Left hindlimb (tissue), 1 donor: ENCODE data around the gene GFPT2.
A peak's percentile ranks its signal among the peaks of the same experiment; 100 is the strongest.

Source experiments
- DNase-seq: peaks from one replicate; pipeline ENCODE4 v3.0.0-alpha.2; 2018

GFPT2 gene

DNA sequence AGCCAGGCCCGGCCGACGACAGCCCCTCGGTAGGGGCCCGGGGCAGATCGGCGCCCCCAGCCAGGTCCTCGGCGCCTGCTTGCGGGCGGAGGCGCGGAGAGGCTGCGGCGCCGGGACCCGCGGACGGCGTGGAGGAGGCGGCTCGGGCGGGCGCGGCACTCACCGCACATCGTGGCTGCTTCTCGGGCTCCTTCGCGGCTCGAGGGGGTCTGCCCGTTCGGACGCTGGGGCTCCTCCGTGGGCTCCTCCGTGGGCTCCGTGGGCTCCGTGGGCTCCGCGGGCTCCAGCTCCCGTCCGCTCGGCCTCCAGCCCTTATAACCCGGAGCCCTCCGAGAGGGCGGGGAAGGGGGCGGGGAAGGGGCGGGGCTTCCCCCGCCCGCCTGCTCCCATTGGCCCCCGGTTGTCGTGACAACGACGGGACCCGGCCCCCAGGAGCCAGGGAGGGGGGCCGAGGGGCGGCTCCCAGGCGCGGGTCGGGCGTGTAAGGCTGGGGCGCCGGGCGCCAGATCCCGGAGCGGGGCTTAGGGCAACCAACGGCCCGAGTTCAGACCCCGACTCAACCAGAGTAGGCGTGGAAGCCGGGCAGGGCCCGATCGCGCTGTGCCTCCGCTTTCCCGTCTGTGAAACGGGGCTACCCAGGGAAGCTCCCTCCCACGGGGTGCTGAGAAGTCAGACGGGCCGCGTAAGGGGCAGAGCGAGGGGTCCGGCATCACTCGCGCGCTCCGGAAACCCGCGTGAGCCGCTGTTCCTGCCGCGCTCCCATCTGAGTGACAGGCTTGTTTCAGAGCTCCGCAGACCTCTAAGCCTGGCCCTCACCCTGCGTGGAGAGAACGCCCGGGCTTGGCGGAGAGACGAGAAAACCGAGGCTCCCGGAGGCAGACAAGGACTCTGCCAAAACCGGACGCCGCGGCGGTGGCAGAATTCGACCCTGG lies at the start of gene GFPT2:
TSS of gene GFPT2 (minus strand) at position 289 of the 932 bp plus-strand sequence. CDS start at position 170, 119 bp downstream.
- peak; percentile 92 for DNase-seq

DNA sequence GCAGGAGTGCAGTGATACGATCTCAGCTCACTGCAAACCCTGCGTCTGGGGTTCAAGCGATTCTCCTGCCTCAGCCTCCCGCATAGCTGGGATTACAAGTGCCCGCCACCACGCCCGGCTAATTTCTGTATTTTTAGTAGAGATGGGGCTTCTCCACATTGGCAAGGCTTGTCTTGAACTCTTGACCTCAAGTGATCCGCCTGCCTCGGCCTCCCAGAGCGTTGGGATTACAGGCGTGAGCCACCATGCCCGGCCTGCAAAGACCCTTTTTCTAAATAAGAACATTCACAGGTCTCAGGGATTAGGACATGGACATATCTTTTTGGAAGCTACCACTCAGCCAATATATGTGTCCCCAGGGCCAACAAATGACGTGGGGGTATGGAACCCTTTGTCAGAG lies 49.6 kb upstream of the GFPT2 start:
- DNase-seq, result no peak

DNA sequence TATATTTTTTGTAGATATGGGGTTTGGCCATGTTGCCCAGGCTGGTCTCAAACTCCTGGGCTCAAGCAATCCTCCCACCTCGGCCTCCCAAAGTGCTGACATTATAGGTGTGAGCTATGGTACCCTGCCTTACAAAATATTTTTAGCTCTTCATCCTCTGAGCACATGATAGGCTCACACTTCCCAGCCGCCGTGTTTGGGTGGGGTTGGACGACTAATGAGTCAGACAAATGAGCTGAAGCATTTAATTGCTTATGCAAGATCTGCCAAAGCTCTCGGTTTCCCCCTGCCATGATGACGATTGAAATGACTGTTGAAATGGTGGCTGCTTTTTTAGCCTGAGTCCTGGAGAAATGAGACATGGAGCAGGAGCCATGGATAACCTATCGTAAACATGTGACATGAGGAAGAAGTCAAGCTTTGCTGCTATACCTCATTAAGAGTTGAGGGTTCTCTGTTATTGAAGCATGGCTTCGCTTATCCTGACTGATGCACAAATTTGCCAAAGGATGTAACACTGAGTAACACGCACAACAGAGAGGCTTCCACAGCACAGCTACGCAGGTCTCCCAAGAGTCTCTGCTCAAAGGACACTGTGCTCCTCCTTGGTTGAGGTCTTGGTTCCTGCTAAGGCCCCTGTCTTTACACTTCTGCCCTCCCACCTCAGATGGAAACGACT lies 48.2 kb upstream of the GFPT2 start:
- no peak for DNase-seq

DNA sequence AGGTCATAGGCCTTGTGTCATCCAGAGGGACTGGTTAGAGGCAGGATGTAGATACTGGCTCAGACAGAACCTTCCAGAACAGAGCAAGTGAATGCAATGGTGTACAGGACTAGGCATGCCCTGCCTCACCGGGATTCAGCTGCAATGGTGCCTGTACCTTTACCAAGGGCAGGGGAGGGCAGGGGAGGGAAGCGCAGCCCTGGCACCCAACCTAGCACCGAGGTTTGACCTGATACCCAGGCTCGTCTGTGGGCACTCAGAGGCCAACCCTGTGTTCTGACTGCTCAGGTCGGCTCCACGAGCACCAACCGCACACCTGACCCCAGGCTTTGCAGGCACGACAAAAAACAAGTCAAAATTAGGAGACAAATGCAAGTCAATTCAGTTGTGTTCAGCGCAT lies 47.3 kb upstream of the GFPT2 start:
- DNase-seq, result no peak

DNA sequence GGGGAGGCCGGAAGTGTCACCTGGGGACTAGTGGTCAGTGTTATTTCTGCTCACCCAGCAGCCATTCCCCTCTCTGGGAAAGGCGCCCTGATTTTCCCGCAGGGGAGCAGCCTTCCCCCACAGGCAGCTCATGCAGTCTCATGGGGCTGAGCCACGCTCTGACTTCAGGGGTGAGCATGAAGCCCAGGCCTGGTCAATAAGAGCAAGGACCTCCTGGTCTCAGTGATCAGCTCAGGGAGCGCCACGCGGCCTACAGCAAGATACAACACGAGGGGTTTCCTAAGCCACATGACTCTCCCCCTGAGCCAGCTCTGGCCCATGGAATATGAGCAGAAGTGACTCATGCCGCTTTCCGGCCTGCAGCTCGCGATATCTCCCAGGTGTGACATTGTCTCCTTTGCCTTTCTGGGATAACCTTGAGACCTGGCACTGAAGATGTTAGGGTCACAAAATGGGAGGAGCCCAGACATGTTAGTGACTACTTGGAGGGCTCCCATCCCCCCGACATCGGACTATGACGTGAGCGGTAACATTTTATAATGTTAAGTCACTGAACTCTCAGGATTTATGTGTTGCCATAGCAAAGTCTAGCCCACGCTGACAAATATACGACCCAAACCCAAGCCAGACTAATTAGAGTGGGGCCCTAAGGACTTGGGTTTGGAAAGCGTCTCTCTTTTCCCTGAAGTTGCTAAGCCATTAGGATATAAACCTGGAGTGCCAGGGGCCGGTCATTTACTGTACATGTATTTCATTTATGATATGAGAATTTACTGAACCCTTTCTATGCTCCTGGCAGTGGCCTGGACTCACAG lies 46.5 kb upstream of the GFPT2 start:
- DNase-seq, result peak; percentile 58

DNA sequence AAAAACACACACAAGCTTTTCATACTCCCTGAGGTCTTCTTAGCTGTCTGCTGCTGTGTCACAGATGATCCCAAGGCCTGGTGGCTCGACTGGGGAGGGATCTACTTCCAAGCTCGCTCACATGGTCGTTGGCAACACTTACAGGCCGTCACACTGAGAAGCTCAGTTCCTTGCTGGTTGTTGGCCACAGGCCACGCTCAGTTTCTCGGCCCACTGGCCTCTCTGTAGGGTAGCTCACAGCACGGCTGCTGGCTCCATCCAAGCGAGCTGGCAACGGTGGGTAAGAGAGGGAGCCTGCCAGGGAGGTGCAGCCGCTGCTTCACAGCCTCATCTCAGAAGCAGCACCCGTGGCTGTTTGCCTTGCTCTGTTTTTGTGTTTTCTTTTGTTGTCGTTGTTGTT lies 43.8 kb upstream of the GFPT2 start:
- no peak for DNase-seq

DNA sequence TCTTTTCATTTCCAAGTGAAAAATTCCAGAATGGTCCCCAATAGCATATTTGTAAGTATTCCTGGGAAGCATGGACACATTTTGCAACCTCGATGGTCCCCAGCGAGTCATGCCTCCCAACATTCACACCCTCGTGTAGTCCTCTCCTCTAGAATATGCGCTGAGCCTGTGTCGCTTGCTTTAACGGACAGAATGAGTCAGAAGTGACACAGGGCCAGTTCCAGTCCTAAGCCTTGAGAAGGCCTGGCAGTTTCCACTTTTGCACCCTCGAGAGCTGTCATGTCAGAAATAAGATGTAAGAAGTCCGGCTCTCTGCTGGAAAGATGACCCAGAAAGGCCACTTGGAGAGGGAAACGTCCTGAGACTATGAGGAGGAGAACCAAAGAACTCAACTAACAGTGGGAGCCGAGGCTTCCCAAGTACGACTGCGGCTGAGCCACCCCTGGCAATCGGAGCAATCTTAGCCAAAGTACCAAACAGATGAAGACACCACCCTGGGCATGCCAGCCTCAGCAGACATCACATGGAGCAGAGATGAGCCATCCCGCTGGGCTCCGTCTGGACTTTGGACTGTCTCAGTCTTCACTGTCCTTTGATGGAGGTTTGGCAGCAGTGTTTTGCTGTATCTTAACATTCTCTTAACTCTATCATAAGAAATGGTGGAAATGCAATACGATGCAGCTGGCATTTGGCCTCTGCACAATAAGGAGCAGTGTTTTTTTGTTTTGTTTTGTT lies 42.6 kb upstream of the GFPT2 start:
- DNase-seq, result no peak

DNA sequence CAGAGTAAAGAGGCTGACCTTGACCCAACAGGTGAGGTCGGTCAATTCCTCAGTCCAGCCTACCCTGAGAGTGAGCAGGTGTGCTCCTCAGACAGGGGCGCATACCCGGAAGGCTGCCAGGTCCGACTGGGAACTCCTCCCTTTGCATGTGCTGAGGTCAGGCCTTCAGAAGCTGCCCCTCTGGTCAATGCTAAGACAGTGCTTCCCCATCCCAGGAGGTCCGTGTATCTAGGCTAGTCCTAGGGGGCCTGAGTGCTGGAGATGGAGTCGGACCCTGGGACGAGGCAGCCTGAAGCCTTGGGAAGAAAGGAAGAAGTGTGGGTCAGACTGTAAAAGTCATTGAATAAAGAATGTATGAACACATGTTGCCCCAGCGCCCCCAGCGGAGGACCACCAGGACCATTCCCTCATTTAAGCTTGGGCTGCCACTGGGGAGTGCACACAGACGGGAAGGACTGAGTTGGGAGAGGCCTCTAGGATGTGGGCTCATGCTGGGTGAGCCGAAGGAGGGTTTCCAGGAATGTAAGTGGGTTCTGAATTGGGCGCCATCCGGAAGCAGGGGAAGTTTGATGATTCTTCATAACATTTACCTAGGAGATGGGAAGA lies 41.0 kb upstream of the GFPT2 start:
- DNase-seq, result no peak

DNA sequence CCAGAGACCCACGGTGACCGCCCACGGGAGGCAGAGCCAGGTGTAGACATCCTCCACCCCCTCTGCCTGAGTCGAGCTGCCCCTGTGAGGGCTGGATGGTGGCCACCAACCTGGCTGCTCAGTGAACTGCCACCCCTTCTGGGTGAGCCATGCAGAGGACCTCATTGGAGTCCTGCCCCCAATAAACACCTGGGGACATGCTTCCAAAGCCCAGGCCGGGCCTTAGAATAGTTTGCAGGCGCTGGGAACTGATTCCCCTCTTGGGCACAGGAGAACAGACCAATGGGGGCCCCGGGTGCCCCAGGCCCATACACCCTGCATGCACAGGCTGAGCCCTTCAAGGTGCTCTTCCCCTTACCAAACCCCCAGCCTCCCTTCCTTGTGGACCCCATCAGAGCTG lies 38.1 kb upstream of the GFPT2 start:
- DNase-seq, result no peak

DNA sequence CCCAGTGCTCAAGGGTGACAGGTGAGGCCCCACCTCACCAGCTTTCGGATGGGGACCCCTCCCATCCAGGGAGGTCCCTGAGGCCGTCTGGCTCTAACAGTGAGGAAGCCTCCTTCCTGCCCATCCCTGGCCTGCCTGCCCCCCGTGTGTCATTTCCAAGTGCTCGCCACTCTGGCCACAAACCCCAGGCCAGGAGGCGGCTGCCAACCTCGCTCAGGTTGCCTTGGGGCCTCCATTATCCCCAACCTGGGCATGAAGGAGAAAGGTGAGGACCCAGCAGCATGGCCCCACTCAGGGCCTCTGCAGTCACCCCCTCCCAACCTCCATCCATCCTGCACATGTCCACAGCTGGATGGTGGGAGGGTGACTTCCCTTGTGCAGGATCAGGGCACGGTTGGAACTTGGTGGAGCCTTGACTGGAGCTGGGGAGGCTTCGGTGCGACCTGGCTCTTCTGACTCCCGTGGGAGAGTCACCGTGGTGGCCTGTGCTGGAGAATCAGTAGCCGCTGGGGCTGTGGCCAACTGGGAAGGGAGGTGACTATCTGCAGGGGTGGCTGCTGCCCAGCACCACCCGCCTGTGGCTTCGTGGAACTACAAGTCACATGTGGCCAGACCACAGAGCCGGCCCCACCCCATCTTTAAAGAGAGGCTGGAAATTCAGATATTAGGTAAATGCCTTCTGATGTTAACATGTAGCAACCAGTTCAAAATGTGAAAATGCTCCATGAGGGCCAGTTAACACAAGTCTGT lies 37.5 kb upstream of the GFPT2 start:
- DNase-seq, result no peak

DNA sequence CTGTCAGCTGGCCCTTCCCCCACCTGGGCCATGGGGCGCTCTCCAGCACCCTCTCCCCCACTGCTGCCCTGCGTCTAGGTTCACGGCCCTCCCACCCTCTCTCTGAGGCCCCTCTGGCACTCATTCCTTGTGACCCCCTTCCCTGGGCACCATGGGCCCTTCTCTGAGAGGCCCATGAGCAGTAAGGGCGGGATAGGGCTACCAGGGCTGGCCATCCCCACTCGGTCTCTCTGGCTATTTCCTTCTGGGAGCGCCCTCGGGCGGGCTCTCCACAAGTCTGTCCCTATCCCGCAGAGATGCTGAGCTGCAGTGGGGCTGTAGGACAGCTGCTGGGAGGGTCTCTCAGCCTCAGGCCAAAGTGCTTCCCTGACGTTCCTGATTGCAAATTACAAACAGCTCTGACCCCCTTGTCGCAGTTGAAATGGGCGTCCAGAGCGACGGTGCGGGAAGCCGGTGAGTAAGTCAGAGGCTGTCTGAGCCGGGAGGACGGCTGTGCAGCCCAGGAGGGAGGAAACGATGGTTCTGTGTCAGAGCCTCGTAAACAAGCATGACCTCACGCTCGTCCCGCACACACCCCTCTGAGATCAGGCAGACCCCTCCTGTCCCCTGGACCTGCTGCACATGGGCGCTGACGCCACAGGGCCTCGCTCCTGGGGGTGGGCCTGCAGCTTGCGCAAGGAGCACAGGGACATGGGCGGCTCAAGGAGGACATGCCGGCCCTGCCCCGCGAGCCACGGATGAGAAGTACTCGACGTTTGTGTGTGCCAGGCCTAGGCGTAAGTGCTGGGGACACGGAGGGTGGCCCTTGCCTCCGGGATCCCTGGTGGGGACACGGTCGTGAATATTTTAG lies 36.3 kb upstream of the GFPT2 start:
- no peak for DNase-seq

DNA sequence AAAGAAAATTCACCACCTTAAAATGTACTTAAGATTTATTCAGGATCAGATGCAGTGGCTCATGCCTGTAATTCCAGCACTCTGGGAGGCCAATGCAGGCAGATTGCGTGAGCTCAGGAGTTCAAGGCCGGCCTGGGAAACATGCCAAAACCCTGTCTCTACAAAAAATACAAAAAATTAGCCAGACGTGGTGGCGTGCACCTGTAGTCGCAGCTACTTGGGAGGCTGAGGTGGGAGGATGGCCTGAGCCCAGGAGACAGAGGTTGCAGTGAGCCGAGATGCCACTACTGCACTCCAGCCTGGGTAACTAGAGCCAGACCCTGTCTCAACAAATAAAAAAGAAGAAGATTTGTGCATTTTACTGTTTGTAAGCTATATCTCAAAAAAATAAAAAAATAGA lies 34.7 kb upstream of the GFPT2 start:
- no peak for DNase-seq

DNA sequence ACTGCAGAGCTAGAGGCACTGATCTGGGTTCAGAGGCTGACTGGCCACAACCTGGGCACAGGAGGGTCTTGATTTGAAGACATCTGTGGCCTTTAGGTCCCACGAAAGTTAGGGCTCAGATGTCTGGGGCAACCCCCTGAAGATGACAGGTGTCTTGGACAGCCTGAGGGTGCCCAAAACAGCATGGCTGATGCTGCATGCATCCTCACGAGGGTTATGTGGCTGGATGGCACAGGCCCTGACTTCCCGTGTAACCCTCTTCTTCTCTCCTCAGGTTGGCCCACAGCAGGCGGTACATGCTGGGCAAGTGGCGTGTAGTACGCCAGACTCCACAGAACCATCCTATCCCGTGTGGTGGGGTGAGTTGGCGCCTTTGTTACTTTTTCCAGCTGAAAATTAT lies 29.8 kb upstream of the GFPT2 start:
- no peak for DNase-seq

DNA sequence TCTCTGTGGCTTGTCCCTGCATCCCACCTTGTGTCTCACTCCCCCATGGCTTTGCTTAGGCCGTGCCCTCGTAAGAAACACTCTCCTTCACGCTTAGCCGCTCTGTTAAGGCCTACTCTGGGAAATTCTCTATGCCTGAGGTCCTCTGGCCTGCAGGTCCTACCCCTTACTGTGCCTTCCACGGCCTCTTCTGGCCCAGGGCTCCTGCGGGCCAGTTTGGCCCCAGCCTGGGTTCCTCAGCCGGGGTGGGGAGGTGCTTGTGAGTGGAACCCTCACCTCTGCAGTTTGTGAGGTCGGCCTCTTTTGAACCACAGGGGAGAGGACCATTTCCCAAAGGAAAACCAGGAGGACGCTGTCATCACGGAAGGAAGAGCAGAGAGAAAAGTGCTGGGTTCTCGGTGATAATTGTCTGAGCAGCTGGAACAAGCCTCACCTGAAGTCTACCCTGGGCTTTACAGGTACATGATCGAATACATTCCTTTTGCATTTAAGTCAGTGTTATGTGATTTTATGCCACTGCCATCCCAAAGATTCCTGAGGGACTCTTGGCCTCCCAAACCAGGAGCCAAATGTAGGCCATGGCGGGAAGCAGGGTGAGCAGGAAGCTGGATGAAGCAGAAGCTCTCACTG lies 28.8 kb upstream of the GFPT2 start:
- DNase-seq, result no peak

DNA sequence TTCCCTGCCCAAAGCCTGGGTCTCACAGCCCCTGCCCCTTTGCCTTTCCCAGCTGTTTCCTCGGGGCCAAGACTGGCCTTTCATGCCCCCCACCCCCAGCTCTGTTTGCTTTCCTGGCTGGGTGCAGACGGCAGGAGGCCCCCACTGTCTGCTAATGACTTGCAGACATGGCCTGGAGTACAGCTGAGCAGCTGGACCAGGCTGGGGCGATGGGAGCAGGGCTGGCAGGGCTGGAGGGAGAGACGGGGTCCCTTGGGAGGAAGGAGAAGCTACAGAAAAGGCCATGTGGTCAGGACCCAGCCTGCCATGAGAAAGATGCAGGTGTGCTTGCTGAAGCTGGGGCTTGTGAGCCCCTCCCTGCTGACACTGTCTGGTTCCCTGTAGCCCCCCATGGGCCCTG lies 28.3 kb upstream of the GFPT2 start:
- no peak for DNase-seq

DNA sequence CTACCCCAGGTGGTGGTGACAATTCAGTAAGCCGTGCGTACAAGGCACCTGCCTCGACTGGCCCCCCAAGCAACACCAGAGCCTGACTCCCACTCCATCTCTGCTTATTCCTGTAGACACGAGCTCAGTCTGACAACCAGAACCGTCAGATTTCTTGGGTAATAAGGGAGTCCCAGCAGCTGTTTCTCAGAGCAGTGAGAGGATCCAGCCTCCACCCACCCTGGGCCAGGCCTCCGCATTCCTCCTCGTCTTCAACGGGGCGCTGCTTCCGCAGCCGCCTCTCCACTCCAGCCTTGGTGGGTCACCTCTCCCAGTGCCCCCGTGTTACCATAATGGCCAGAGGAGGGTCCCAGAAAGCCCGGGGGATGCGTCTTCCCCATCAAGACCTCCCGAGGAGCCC lies 27.7 kb upstream of the GFPT2 start:
- DNase-seq, result peak; percentile 39

DNA sequence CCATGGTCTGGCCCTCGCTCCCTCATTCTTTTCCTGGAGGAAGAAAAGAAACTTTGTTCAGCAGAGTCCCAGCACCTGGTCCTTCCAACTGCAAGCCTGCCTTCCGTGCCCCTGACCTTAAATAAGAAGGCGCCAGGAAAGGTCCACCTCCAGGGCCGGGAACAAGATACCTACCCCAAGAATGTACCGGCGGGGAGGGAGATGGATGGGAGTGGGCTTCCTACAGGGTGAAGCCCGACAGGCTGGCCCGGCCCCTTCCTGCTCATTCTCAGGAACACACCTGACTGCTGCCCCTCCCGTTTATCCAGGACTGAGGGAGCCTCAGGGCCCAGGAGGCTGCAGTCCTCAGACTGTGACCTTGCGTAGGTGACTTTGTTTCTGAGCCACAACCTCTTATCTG lies 27.3 kb upstream of the GFPT2 start:
- no peak for DNase-seq

DNA sequence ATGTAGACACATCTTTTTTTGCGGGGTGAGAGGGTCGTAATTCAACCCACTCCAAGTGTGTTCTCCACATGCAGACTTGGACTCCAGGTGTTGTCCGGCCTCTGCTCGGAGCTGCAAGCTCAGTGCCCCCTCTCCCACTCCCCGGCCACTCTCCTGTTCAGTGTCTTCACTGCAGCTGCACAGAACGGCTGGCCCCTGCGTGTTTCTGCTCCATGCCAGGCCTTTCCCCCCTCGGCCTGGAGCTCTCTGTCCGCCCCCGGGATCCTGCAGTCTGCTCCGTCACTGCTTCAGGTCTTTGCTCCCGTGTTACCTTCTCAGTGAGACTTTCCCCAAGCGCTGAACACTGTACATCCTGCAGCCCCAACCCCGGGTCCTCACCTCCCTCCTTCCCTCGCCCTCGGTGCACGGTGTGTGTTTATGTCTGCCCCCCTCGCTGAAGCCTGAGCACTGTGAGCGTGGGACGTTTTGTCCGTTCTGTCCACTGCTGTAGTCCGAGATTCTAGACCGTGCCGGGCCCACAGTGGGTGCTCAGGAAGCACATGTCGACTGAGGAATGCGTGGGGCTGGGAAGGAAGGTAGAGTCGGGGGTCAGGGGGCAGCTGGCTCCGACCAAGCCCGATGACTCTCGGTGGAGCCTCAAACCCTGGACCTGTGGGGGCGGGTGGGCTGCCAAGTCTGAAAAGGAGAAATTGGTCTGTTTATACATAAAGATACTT lies 26.4 kb upstream of the GFPT2 start:
- DNase-seq, result no peak
